Activated CD4-positive, alpha-beta memory T cell treated with anti-CD3 and anti-CD28 coated beads for 36 hours (primary cell): ENCODE data around the gene MYO3A. TPM values are rescaled to one million over a fixed set of nuclear protein-coding genes. Genes with fewer than 3 reads are reported as not detected.
"Not testable (repeated sequence)": the region's sequence is repeated elsewhere in the genome, so short reads cannot be mapped to it uniquely, and the experiment has no call there.

Experiments used
- CTCF ChIA-PET: fragments of 350-600 bp; sonication (Branson Sonifier 250); formaldehyde crosslinking; loops from one replicate; lab custom pipeline; 2021; ENCODE audit warnings: antibody characterized with exemption, inconsistent platforms; lab: Charles Lee
- POLR2A ChIA-PET: fragments of 350-600 bp; sonication (Branson Sonifier 250); formaldehyde crosslinking; loops from one replicate; lab custom pipeline; 2021; ENCODE audit warnings: antibody characterized with exemption; lab: Charles Lee
- DNase-seq: peaks from one replicate; pipeline ENCODE4 v3.0.0-alpha.2; 2020
- H3K27ac Mint-ChIP-seq: one replicate; pipeline ENCODE4 v1.8.0; 2021; ENCODE audit warnings: mixed read lengths
- H3K27me3 Mint-ChIP-seq: one replicate; pipeline ENCODE4 v1.8.0; 2021; ENCODE audit warnings: mixed read lengths
- H3K36me3 Mint-ChIP-seq: one replicate; pipeline ENCODE4 v1.8.0; 2021; ENCODE audit warnings: mixed read lengths
- H3K4me1 Mint-ChIP-seq: one replicate; pipeline ENCODE4 v1.8.0; 2021; ENCODE audit warnings: low read depth, mixed read lengths
- H3K4me3 Mint-ChIP-seq: one replicate; pipeline ENCODE4 v1.8.0; 2021; ENCODE audit warnings: mild to moderate bottlenecking, mixed read lengths
- H3K9me3 Mint-ChIP-seq: one replicate; pipeline ENCODE4 v1.8.0; 2021; ENCODE audit warnings: mixed read lengths
- intact Hi-C: fragments of 100-400 bp; cut with micrococcal nuclease; formaldehyde crosslinking; loops from one replicate; pipeline ENCODE4 v1.15.1; 2023
- total RNA-seq, 2 experiments: library from RNA; stranded (reverse); gene quantifications; one replicate each; pipeline ENCODE4 v1.2.3, GENCODE V29; 2021

MYO3A gene
- total RNA-seq, 2 experiments from 2014 or later = not detected

DNA sequence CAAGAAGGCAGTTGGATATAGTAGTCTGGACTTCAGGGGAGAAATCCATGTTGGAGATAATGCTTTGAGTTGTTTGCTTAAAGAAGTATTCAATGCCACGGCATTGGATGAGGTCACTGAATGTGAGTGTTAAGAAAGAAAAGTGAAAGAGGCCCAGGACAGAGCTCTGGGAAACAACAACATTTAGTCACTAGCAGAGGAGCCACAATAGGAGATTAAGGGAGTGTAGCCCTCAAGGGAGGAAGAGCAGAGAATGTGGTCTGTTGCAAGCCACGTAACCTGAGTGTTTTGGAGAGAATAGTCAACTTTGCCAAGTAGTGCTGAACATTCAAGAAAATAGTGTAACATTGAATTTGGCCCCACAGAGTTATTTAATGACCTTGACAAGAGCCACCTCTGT is 114.7 kb downstream of the MYO3A start:
- DNase-seq = no peak
- ChIA-PET POLR2A (no interaction called here), CTCF (no interaction called here)
- Mint-ChIP-seq H3K4me1 (no peaks in the 10 kb centered on the region), H3K36me3 (no peaks in the 10 kb centered on the region), H3K27me3 (peaks cover 2% of the 10 kb centered on the region), H3K9me3 (no peaks in the 10 kb centered on the region), H3K4me3 (no peak overlapping the region), H3K27ac (no peak overlapping the region)
- intact Hi-C loops = no loop called here

GRCh38 chr10:26052326-26052725 is 118.3 kb downstream of the MYO3A start:
- Mint-ChIP-seq H3K36me3 (no peaks in the 10 kb centered on the region), H3K4me1 (no peaks in the 10 kb centered on the region), H3K4me3 (no peak overlapping the region), H3K27me3 (no peaks in the 10 kb centered on the region), H3K27ac (no peak overlapping the region), H3K9me3 (peaks cover 2% of the 10 kb centered on the region)
- ChIA-PET POLR2A (no interaction called here), CTCF (no interaction called here)
- intact Hi-C loops = no loop called here
- DNase-seq = no peak

- ChIA-PET POLR2A (no interaction called here), CTCF (no interaction called here)
- Mint-ChIP-seq H3K27ac (no peak overlapping the region), H3K36me3 (no peaks in the 10 kb centered on the region), H3K27me3 (peaks cover 3% of the 10 kb centered on the region), H3K4me3 (no peak overlapping the region), H3K9me3 (peaks cover 2% of the 10 kb centered on the region), H3K4me1 (no peaks in the 10 kb centered on the region)
- no peak for DNase-seq
- intact Hi-C loops = no loop called here
Observed at GRCh38 chr10:26057466-26057865, 123.4 kb downstream of the MYO3A start.

DNA sequence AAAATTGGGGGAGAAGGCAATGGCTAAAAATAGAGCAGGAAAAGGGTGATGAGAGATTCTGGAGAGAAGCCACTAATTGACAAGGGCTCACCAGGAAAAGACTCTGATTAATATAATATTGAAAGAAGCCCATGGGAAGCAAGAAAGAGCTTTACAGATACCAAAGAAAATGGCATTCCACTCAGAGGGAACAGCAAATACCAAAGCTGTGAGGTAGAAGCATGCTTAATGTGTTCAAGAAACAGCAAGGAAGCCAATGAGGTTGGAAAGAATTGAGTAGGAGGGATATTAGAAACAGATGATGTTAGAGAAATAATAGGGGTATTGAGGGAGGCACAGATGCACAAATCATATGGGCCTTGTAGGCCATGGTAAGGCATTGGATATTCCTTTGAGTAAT is 130.1 kb downstream of the MYO3A start:
- no peak overlapping the region for H3K4me3 Mint-ChIP-seq

DNA sequence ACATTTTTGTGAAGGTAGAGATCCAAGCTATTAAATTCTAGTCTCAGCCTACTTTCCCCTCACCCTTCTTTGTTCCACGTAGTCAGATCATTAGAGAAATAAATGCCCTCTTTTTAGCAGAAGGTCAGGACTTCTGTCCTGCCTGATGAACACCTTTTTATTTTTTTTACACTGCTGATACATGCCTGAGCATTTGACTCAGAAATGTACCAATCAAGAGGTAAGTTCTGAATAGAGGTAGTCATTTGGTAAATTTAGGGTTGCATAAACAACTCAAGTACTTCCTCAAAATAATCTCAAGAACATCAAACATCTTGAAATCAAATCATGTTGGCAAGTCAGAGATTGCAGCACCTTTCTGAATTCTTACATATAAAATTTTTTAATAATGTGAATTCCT is 133.7 kb downstream of the MYO3A start:
- Mint-ChIP-seq H3K4me3 (no peak overlapping the region), H3K27ac (no peak overlapping the region), H3K36me3 (no peaks in the 10 kb centered on the region), H3K4me1 (no peaks in the 10 kb centered on the region), H3K9me3 (no peaks in the 10 kb centered on the region), H3K27me3 (no peaks in the 10 kb centered on the region)
- ChIA-PET POLR2A (no interaction called here), CTCF (no interaction called here)
- DNase-seq = no peak
- intact Hi-C loops = no loop called here

More for the DNA sequence above, 130.1 kb downstream of the MYO3A start:
- CTCF ChIA-PET = no interaction called here
- DNase-seq = no peak
- Mint-ChIP-seq H3K36me3 (no peaks in the 10 kb centered on the region), H3K27me3 (peaks cover 3% of the 10 kb centered on the region), H3K4me1 (no peaks in the 10 kb centered on the region), H3K27ac (no peak overlapping the region), H3K9me3 (no peaks in the 10 kb centered on the region)
- POLR2A ChIA-PET = no interaction called here
- intact Hi-C loops = no loop called here

DNA sequence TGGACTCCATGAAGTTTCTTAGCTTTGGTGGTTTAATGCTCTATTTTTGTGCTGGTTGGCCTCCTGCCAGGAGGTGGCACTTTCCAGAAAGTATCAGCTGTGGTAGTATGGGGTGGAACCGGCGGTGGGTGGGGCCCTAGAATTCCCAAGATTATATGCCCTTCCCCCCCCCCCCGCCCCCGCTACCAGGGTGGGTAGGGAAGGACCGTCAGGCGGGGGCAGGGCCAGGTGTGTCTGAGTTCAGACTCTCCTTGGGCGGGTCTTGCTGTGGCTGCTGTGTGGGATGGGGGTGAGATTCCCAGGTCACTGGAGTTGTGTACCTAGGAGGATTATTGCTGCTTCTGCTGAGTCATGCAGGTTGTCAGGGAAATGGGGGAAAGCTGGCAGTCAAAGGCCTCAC is 146.9 kb downstream of the MYO3A start:
- H3K27me3 Mint-ChIP-seq = peaks cover 12% of the 10 kb centered on the region
- CTCF ChIA-PET, H3K4me1 Mint-ChIP-seq, H3K27ac Mint-ChIP-seq, intact Hi-C loops, H3K4me3 Mint-ChIP-seq, H3K9me3 Mint-ChIP-seq, POLR2A ChIA-PET, H3K36me3 Mint-ChIP-seq, DNase-seq: not testable (repeated sequence)

- Mint-ChIP-seq H3K27me3 (peaks cover 12% of the 10 kb centered on the region), H3K9me3 (no peaks in the 10 kb centered on the region), H3K36me3 (no peaks in the 10 kb centered on the region), H3K27ac (no peak overlapping the region), H3K4me3 (no peak overlapping the region), H3K4me1 (no peaks in the 10 kb centered on the region)
- no peak for DNase-seq
- ChIA-PET CTCF (no interaction called here), POLR2A (no interaction called here)
- intact Hi-C loops = no loop called here
Observed at GRCh38 chr10:26081459-26081858, 147.4 kb downstream of the MYO3A start.

DNA sequence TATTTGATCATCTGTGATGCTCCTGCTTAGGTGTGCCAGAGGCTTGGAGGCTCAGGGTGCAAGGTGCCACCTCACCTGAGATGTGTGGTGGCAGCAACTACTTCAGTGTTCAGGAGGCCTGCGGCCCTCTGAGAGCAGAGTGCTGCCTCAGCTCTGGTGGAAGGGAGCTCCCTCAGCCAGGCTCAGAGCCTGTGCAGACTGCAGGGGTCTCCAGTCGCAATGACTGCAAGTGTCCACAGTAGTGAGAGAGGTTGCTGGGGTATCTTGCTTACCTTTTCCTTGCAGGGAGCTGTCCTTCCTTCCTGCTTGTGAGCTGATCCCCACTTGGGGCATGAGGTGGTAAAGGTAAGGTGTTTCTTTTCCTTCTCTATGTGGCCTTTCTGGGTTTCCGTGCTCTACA is 151.5 kb downstream of the MYO3A start:
- no peaks in the 10 kb centered on the region for H3K4me1 Mint-ChIP-seq
- CTCF ChIA-PET = no interaction called here
- peaks cover 11% of the 10 kb centered on the region for H3K27me3 Mint-ChIP-seq
- no peak overlapping the region for H3K4me3 Mint-ChIP-seq
- H3K9me3 Mint-ChIP-seq = no peaks in the 10 kb centered on the region
- H3K36me3 Mint-ChIP-seq = no peaks in the 10 kb centered on the region
- POLR2A ChIA-PET = no interaction called here
- intact Hi-C loops = no loop called here
- DNase-seq = no peak
- no peak overlapping the region for H3K27ac Mint-ChIP-seq

GRCh38 chr10:26087666-26088065 is 153.6 kb downstream of the MYO3A start:
- H3K9me3 Mint-ChIP-seq = no peaks in the 10 kb centered on the region
- no peaks in the 10 kb centered on the region for H3K36me3 Mint-ChIP-seq
- intact Hi-C loops = no loop called here
- H3K27me3 Mint-ChIP-seq = peaks cover 7% of the 10 kb centered on the region
- POLR2A ChIA-PET = no interaction called here
- CTCF ChIA-PET = no interaction called here
- H3K4me3 Mint-ChIP-seq = no peak overlapping the region
- H3K27ac Mint-ChIP-seq = no peak overlapping the region
- no peaks in the 10 kb centered on the region for H3K4me1 Mint-ChIP-seq
- no peak for DNase-seq

DNA sequence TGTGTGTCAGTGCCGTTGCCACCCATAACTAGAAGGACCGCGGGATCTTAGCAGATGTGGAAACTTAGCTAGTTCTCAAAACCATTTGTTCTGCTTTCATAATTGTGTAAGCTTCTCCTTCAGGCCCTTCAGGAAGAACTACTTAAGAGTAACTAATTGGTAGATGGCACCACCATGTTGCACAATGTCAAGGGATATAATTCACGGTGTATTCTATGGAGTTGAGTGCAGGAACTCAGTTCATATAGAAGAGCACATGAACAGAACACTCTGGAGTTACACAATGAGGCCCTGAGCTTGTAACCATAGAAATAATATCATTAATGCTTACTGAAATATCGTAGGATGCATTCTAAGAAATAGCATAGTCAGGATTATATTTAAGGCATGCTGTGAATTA is 156.0 kb downstream of the MYO3A start:
- intact Hi-C loops = no loop called here
- Mint-ChIP-seq H3K4me3 (no peak overlapping the region), H3K9me3 (no peaks in the 10 kb centered on the region), H3K4me1 (no peaks in the 10 kb centered on the region), H3K27ac (no peak overlapping the region), H3K36me3 (no peaks in the 10 kb centered on the region), H3K27me3 (peaks cover 4% of the 10 kb centered on the region)
- POLR2A ChIA-PET = no interaction called here
- DNase-seq = no peak
- CTCF ChIA-PET = interaction anchor here (0.6 kb wide), 1 partner anchor 517 kb away, joined by 4 read pairs; no protein-coding TSS in a partner anchor

DNA sequence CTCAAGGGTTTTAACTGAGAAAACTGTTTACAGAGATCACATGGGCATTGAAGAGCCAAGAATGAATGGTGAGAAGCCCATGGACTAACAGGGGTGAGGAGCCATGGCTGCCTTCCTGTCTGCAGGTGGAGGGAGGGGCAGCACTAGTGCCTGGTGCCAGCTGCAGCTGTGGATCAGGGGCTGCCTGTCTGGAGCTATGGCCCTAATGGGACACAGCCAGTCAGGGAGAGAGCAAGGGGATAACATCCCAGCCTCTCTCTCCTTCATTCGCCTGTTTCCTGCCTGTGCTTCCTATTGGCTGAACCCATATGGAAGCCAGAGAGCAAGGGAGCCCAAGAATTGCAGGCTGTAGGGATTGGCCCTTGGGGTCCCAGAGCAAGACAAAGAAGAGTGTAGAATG is 156.7 kb downstream of the MYO3A start:
- no peaks in the 10 kb centered on the region for H3K4me1 Mint-ChIP-seq
- POLR2A ChIA-PET = no interaction called here
- intact Hi-C loops = no loop called here

DNA sequence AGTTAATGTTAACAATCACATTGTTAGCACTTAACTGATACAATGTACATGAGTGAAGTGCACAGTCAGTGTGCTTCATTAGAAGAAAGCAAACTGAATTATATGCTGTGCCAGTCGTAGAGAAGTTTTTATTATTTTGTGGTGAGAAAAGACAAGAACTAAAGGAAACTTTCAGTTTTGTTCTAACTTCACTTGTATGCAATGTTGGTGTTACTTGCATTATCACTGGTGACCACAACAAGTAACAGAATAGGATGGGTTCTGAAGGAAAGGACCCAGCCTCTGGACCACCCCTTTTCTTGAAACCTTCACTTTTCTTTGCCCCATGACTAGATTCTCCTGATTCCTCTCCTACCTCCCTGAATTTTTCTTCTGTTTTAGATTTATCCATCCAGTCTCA is 159.2 kb downstream of the MYO3A start:
- no peak for DNase-seq
- ChIA-PET POLR2A (interaction anchor here (0.5 kb wide), 1 partner anchor 580 kb away, joined by 6 read pairs; no protein-coding TSS in a partner anchor), CTCF (no interaction called here)
- no peaks in the 10 kb centered on the region for H3K27me3 Mint-ChIP-seq
- intact Hi-C loops = no loop called here
- H3K27ac Mint-ChIP-seq = no peak overlapping the region
- H3K9me3 Mint-ChIP-seq = peaks cover 4% of the 10 kb centered on the region
- no peaks in the 10 kb centered on the region for H3K36me3 Mint-ChIP-seq
- no peaks in the 10 kb centered on the region for H3K4me1 Mint-ChIP-seq
- no peak overlapping the region for H3K4me3 Mint-ChIP-seq

More for the DNA sequence above, 156.7 kb downstream of the MYO3A start:
- Mint-ChIP-seq H3K9me3 (no peaks in the 10 kb centered on the region), H3K27ac (no peak overlapping the region), H3K27me3 (peaks cover 2% of the 10 kb centered on the region), H3K4me3 (no peak overlapping the region), H3K36me3 (no peaks in the 10 kb centered on the region)
- CTCF ChIA-PET = interaction anchor here (0.6 kb wide), 1 partner anchor 516 kb away, joined by 4 read pairs; no protein-coding TSS in a partner anchor
- DNase-seq = no peak

GRCh38 chr10:26095781-26096180 is 161.8 kb downstream of the MYO3A start:
- H3K36me3 Mint-ChIP-seq = no peaks in the 10 kb centered on the region

More at GRCh38 chr10:26095781-26096180, 161.8 kb downstream of the MYO3A start:
- no peak for DNase-seq
- Mint-ChIP-seq H3K4me3 (no peak overlapping the region), H3K27me3 (no peaks in the 10 kb centered on the region), H3K9me3 (peaks cover 4% of the 10 kb centered on the region), H3K27ac (no peak overlapping the region), H3K4me1 (no peaks in the 10 kb centered on the region)
- CTCF ChIA-PET = no interaction called here
- intact Hi-C loops = no loop called here
- POLR2A ChIA-PET = no interaction called here
